Thyroid gland (tissue), 4 donors: ENCODE measurements around the gene NEURL4.

ENCODE experiments used
- POLR2A ChIP-seq, 2 donors: fragments of 450-650 bp; IDR thresholded peaks; one replicate each; pipeline ENCODE4 v1.6.1; 2017; ENCODE audit warnings: antibody characterized with exemption in 2 of 2, mild to moderate bottlenecking in 2 of 2, moderate library complexity in 1 of 2
- TF ChIP-seq, protein P1 (sequence below), 6 experiments: fragments of 200-600 bp in 3 of 6; fragments of 450-650 bp in 3 of 6; sonication (generic) in 3 of 6; IDR thresholded peaks; one replicate each; pipeline ENCODE4 v1.5.1; 2016 to 2019; ENCODE audit warnings: antibody characterized with exemption in 6 of 6, mild to moderate bottlenecking in 2 of 6, inconsistent platforms in 1 of 6, moderate library complexity in 1 of 6

DNA sequence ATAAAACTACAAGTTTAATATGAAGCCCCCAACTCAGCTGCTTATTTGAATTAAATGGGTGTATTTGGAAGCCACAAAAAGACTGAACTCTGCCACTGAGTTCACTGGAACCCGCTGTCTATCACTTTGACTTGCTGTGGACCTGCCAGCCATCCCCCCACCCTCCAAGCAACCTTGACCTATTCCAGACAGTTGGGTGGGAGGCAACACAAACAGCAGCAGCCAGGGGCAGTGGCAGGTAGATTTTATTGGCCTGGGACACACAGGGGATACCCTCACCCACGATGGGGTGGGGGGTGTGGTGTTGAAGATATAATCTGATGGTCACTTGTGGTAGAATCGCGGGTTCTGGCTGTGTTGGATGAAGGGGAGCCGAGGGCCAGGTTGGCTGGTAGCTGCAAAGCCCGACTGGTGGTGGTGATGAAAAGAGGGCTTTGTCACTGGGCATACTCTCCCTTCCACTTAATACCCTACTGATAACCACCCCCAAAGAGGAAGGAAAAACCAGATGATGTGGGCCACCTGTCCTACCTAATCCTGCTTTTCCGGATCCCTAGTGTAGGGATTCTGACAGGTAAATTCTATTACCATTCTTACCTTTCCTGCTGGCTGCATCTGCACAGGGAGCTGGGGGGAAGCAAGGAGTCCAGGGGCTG lies 16.6 kb downstream of the NEURL4 start:
- TF ChIP-seq, protein P1, sequence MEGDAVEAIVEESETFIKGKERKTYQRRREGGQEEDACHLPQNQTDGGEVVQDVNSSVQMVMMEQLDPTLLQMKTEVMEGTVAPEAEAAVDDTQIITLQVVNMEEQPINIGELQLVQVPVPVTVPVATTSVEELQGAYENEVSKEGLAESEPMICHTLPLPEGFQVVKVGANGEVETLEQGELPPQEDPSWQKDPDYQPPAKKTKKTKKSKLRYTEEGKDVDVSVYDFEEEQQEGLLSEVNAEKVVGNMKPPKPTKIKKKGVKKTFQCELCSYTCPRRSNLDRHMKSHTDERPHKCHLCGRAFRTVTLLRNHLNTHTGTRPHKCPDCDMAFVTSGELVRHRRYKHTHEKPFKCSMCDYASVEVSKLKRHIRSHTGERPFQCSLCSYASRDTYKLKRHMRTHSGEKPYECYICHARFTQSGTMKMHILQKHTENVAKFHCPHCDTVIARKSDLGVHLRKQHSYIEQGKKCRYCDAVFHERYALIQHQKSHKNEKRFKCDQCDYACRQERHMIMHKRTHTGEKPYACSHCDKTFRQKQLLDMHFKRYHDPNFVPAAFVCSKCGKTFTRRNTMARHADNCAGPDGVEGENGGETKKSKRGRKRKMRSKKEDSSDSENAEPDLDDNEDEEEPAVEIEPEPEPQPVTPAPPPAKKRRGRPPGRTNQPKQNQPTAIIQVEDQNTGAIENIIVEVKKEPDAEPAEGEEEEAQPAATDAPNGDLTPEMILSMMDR (IDR thresholded peaks at IDR 0.05), result no peak
- TF ChIP-seq POLR2A (IDR thresholded peaks at IDR 0.05), result no peak
